NCI-H146 (cell line): ENCODE data around the gene HES4.

ENCODE experiments used
- DNase-seq: peaks from one replicate; lab custom pipeline; 2025; lab: John Stamatoyannopoulos, UW

Gene HES4, protein sequence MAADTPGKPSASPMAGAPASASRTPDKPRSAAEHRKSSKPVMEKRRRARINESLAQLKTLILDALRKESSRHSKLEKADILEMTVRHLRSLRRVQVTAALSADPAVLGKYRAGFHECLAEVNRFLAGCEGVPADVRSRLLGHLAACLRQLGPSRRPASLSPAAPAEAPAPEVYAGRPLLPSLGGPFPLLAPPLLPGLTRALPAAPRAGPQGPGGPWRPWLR

DNA sequence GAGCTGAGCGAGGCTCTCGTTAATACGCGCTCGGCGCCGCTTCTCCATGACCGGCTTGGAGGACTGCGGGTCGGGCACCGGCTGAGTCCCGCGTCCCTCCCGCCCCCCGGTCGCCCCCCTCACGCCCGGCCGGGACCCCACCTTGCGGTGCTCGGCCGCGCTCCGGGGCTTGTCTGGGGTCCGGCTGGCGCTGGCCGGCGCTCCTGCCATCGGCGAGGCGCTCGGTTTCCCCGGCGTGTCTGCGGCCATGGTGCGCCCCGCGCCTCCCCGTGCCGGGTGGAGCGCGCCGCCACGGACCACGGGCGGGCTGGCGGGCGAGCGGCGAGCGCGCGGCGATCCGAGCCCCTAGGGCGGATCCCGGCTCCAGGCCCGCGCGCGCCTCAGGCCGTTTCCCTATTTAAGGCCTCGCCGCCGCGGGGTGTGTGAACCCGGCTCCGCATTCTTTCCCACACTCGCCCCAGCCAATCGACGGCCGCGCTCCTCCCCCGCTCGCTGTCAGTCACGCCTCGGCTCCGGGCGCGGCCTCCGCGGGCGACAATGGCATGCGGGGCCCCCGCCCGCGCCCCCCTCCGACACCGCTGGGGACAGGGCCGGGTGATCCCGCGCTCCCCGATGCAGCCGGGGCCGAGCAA, at the start of gene HES4:
Gene HES4, minus strand, starts transcription at position 373 of the 632 bp plus-strand sequence. Its CDS starts 124 bp downstream, at position 249.
- peak; percentile 79 for DNase-seq

- DNase-seq: peak; percentile 48
These were observed 48.9 kb upstream of the HES4 start for GRCh38 chr1:1048765-1049164.

- no peak for DNase-seq
These were observed 48.1 kb upstream of the HES4 start for GRCh38 chr1:1047963-1048362.

DNA sequence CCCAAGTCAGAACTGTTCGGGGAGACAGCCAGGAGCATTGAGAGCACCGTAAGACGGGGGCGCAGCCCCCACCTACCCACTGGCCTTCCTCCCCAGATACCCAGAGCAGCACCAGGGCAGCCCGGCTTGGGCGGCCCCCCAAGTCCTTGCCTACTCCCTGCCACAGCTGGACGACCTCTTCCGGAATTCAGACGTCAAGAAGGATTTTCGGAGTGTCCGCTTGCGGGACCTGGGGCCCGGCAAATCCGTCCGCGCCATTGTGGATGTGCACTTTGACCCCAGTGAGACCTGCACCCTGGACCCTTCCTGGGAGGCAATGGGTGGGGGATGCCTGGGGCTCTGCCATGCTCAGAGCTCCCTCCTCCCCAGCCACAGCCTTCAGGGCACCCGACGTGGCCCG, 47.5 kb upstream of the HES4 start:
- DNase-seq: no peak

DNA sequence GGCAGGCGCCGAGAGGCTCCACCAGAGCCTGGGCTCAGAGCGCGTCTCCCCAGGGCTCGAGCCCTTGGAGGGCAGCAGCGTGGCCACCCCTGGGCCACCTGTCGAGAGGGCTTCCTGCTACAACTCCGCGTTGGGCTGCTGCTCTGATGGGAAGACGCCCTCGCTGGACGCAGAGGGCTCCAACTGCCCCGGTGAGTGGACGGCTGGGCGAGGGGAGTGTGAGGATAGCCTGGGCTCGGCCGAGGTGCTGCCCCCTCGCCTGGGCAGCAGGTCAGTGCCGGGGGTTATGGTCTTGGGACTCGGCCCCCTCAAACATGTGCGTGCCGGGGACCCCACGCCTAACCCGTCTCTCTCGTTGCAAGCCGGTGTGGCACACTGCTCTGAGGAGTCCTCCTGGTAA, 46.9 kb upstream of the HES4 start:
- DNase-seq: no peak

- DNase-seq: no peak
These were observed 46.3 kb upstream of the HES4 start for GRCh38 chr1:1046243-1046642.

DNA sequence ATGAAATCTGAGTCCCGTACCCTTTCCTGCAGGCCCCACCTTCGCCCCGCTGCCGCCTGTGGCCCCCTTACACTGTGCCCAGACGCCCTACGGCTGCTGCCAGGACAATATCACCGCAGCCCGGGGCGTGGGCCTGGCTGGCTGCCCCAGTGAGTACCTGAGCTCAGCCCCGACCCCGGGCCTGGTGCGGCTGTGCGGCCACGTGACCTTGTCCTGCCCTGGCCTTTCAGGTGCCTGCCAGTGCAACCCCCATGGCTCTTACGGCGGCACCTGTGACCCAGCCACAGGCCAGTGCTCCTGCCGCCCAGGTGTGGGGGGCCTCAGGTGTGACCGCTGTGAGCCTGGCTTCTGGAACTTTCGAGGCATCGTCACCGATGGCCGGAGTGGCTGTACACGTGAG, 45.2 kb upstream of the HES4 start:
- no peak for DNase-seq

GRCh38 chr1:1044455-1045078, 44.7 kb upstream of the HES4 start:
- no peak for DNase-seq

DNA sequence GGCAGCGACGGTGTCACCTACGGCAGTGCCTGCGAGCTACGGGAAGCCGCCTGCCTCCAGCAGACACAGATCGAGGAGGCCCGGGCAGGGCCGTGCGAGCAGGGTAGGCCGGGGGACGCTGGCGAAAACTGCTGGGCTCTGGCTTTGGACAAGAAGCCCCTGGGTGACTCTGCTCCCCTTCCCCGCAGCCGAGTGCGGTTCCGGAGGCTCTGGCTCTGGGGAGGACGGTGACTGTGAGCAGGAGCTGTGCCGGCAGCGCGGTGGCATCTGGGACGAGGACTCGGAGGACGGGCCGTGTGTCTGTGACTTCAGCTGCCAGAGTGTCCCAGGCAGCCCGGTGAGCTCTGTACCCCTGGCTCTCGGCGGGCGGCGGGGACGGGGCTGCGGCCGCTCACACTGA, 44.0 kb upstream of the HES4 start:
- DNase-seq: no peak

- no peak for DNase-seq
These were observed 43.5 kb upstream of the HES4 start for GRCh38 chr1:1043411-1043810.

- no peak for DNase-seq
These were observed 42.9 kb upstream of the HES4 start for GRCh38 chr1:1042835-1043234.

GRCh38 chr1:1041873-1042272, 42.0 kb upstream of the HES4 start:
- no peak for DNase-seq

DNA sequence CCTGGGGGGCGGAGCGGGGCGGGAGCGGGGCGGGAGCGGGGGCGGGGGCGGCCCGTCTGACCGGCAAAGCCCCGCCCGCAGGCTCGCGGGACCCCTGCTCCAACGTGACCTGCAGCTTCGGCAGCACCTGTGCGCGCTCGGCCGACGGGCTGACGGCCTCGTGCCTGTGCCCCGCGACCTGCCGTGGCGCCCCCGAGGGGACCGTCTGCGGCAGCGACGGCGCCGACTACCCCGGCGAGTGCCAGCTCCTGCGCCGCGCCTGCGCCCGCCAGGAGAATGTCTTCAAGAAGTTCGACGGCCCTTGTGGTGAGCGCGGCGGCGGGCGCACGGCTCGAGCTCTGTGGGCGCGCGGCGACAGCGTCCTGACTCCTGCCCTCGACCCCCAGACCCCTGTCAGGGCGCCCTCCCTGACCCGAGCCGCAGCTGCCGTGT, 41.2 kb upstream of the HES4 start:
- no peak for DNase-seq

DNA sequence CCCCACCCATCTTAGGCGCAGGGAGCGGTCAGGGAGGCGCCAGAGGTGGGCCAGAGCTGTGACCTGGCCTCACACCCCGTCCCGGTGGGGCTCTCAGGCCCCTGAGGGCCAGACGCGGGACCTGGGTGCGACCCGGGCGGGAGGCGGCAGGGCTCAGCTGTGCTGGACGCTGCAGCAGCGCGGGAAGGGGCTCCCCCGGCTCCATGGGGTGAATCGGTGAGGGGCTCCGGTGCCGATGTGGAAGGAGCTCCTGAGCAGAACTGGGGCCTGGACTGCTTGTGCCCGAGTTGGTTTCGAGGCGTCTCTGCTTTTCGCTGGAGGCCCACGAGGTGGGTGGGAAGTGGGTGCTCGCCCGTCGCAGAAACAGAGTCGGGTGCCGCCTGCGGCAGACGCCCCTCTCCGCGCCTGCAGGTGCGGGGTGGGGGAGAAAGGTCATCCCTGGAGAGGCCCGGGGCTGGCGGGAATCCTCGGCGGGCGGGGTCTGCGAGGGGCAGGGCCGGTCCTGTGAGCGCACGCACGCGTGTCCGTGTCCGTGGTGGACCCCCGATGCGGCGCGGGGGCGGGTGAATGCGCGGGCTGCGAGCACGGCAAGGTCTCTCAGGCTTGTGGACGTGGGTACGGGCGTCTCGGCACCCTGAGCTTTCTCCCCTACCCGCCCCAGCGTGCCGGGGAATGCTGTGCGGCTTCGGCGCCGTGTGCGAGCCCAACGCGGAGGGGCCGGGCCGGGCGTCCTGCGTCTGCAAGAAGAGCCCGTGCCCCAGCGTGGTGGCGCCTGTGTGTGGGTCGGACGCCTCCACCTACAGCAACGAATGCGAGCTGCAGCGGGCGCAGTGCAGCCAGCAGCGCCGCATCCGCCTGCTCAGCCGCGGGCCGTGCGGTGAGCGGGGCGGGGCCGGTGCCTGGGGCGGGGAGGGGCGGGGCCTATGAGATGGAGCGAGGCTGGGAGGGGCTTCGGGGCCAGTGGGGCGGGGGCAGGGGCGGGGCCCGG, 40.4 kb upstream of the HES4 start:
- DNase-seq: peak; percentile 60

GRCh38 chr1:1039145-1039910, 39.4 kb upstream of the HES4 start:
- DNase-seq: no peak

- no peak for DNase-seq
These were observed 38.8 kb upstream of the HES4 start for GRCh38 chr1:1038694-1039093.

GRCh38 chr1:1037366-1038327, 37.8 kb upstream of the HES4 start:
- no peak for DNase-seq

- DNase-seq: no peak
These were observed 35.5 kb upstream of the HES4 start for GRCh38 chr1:1035291-1035943.

- peak; percentile 46 for DNase-seq
These were observed 34.5 kb upstream of the HES4 start for GRCh38 chr1:1034439-1034781.
